HG03095 (cell line): ENCODE results near the gene FILIP1.

Source experiments
- ATAC-seq: cut with Tn5 transposase; IDR thresholded peaks from one replicate; pipeline ENCODE4 v1.9.1; 2021; ENCODE audit warnings: moderate library complexity; ENCODE audit not compliant: unreplicated experiment

The FILIP1 gene

DNA sequence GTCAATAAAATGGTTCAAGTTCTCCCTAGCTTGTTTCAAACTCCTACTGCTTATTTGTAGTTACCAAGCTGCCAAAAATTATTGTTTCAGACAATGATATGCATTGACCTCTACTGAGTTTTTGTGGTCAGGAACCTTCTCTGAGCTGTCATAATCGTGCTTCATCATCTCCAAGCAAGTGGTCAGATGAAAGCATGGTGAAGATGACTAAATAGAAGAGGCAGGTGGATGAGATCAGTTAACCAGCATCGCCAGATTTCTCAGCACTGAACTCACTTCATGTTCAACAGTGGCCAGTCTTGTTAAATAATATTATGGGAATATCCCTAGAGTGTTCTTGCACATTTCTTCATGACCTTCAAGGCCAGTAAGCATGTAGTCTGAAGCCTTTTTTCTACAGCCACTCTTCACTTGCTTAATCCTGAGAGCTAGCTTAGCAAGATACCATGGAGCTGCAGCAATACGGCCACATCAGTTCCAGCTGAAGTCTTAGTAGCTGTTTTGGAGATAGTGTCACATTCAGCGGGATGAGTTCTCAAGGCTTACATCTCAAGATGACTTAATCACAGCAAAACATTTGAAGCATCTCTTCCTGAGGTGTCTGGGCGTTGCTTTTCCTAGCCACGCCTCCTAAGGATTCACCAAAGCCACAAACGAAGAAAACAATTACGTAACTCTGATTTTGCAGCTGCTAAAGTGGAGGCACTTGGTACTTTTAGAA is 107.4 kb downstream of the FILIP1 start:
- no peak for ATAC-seq

DNA sequence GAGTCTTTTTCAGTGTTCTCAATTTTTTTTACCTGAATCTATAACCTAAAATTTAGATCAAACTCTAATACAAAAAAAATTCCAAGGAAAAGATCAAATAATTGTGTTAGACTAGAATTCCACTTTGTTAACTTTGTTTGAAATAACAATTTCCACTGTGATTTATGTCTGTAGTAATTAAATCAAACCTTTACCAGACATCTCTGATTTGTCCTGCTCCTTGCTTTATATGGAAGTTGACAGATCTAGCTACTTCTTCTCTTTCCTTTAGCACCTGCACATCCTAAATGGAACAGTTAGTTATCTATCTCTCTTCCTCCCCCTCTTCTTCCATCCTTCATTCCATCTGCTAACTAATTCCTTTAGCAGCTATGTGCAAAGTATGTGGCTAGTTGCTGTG is 109.5 kb downstream of the FILIP1 start:
- no peak for ATAC-seq

GRCh38 chr6:75382634-75382900 is 111.0 kb downstream of the FILIP1 start:
- ATAC-seq: no peak

DNA sequence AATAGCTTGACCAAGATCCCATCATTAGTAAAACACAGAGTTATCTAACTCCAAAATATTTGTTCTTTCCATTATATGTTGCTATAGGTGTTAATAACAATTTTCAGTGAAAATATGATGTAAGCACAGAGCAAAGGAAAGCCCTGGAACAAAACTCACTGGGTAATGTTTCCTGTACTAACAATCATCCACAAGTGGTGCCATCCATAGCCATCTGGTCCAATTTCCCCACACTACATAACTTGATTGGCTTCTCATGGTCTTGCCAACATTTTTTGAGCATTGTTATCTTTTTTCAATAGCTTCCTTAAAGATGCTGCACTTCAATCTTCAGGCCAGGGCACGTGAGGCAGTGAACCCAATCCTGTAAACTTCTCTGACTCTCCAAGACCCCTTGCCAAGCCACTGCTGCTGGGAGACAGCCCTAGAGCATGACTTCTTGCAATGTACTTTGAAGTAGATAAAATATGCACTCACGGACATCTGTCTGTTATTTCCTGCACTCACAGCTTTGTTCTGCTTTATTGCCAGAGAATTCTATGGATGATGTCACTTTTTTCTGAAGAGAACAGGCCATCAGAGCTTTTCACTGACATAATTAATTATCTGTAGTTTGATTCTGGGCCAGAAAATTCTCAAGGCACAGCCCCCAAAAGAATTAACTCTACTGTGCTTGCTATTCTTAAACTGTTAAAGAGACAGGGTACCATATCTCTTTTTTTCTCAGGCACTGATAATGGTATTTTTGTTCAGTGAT is 111.5 kb downstream of the FILIP1 start:
- no peak for ATAC-seq

- no peak for ATAC-seq
Observed at GRCh38 chr6:75379536-75379935, 114.1 kb downstream of the FILIP1 start.

DNA sequence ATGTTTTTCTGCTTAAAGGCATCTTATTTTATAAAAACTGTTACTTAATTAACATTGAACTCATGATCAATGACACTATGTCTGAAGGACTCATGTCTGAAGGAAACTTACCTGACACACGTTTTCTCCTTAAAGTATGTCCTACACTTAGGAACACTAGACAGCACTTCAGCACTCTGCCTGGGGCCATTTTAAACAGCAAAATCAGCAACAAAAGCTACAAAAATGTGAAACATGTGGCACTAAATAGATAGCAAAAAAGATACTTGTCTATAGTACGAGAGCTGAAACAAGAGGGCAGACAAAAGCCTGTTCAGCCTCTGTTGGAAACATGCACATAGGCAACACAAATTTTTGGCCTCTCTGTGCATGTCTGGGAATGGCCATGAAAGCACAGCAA is 115.5 kb downstream of the FILIP1 start:
- ATAC-seq: no peak

DNA sequence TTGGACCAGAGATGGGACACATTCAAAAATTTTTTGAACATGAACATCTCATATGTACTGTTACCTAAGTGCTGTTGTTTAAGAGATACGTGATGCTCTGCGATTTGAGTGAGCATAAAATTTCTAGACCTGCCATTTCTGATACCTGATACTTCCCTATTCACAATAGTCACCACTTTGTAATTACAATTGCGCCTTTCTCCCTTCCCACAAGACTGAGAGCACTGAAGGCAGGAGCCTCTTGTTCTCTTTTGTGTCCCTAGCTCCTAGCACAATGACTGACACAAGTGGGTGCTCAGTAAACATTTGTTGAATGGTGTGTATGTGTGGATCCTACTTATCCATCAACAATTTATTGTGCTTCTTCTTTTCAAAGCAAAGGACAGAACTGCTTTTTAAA is 116.2 kb downstream of the FILIP1 start:
- no peak for ATAC-seq

GRCh38 chr6:75376347-75377024 is 117.1 kb downstream of the FILIP1 start:
- ATAC-seq: no peak

DNA sequence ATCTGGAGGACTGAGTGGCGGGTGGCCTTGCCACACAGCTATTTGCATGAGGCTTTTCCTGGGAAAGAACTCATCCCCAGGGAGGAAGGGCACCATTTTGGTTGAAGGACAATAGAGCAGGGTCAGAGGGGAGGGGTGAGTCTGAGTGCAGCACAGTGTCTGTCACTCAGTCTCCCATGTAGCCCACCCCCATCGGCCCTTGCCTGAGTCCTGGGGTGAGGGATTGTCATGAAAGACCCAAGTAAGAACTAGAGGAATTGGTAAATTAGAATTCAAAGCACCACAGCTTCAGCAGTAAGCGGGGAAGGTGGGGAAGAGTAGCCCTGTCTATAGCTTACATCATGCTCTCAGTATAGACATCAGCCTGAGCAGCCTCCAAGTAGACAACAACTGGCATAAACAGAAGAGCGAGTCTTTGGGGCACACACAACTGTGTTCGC is 118.6 kb downstream of the FILIP1 start:
- ATAC-seq: no peak

DNA sequence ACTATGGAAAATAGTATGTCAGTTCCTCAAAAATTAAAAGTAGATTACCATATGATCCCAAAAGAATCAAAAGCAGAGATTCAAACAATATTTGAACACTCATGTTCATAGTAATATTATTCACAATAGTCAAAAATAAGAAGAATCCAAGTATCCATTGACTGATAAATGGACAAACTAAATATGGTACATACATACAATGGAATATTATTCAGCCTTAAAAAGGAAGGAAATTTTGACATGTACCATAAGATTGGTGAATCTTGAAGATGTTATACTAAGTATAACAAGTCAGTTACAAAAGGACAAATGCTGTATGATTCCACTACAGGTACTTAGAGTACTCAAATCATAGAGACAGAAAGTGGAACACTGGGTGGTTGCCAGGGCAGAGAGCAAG is 120.7 kb downstream of the FILIP1 start:
- no peak for ATAC-seq

GRCh38 chr6:75370011-75370410 is 123.6 kb downstream of the FILIP1 start:
- ATAC-seq: no peak

GRCh38 chr6:75368864-75369402 is 124.7 kb downstream of the FILIP1 start:
- no peak for ATAC-seq

GRCh38 chr6:75368151-75368779 is 125.3 kb downstream of the FILIP1 start:
- no peak for ATAC-seq

GRCh38 chr6:75363304-75363703 is 130.3 kb downstream of the FILIP1 start:
- ATAC-seq: no peak

DNA sequence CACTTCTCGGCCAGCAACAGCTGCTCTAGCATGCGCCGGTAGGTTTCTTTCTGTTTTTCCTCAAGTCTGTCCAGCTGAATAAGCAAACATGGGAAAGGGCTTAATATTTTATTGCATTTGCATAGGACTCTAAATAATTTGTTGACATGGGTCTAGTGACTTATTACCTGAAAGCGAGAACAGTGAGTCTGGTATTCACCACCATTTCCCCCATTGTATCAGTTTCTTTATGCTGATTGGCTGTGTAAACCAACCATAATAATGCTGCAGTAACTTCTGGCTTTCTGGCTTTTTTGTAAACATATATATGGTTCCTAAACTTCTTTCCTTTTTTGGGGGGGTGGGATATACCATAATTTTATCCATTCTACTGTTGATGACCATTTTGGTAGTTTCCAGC is 140.0 kb downstream of the FILIP1 start:
- ATAC-seq: no peak

DNA sequence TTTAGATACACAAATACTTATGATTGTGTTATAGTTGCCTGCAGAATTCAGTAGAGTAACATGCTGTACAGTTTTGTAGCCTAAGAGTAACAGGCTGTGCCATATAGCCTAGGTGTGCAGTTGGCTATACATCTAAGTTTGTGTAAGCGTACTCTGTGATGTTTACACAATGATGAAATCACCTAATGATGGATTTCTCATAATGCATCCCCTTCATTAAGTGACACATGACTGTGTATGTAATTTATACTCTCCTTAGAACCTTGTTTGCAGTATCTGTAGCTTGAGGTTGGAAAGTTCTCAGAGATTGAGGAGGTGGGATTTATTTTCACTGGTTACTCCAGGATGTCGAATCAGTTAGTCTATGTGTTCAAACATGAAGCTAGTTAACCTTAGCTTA is 142.0 kb downstream of the FILIP1 start:
- no peak for ATAC-seq

DNA sequence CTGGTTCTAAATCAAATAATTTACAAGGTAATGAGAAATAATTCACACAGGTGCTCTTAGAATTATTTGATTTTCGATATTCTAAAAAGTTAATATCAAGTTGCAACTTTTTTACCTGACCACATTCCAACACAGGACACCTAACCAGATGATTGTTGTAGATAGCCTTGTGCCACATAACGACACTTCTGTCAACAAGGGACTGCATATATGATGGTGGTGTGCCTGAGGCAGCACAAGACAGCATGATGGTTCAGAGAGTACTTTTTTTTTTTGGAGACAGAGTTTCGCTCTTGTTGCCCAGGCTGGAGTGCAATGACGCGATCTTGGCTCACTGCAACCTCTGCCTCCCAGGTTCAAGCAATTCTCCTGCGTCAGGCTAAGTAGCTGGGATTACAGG is 142.8 kb downstream of the FILIP1 start:
- no peak for ATAC-seq

GRCh38 chr6:75350156-75350555 is 143.4 kb downstream of the FILIP1 start:
- no peak for ATAC-seq

GRCh38 chr6:75349262-75349984 is 144.2 kb downstream of the FILIP1 start:
- no peak for ATAC-seq

- no peak for ATAC-seq
Observed at GRCh38 chr6:75348882-75349261, 144.7 kb downstream of the FILIP1 start.
